Stimulated activated CD8-positive, alpha-beta memory T cell treated with anti-CD3 and anti-CD28 coated beads, Interleukin-7, amount 100 ng/mL, for 24 hours (primary cell): ENCODE data around the gene ALPK3.

Source experiments
- DNase-seq: peaks from one replicate; pipeline ENCODE4 v3.0.0-alpha.2; 2020; ENCODE audit warnings: low read depth

The ALPK3 gene

DNA sequence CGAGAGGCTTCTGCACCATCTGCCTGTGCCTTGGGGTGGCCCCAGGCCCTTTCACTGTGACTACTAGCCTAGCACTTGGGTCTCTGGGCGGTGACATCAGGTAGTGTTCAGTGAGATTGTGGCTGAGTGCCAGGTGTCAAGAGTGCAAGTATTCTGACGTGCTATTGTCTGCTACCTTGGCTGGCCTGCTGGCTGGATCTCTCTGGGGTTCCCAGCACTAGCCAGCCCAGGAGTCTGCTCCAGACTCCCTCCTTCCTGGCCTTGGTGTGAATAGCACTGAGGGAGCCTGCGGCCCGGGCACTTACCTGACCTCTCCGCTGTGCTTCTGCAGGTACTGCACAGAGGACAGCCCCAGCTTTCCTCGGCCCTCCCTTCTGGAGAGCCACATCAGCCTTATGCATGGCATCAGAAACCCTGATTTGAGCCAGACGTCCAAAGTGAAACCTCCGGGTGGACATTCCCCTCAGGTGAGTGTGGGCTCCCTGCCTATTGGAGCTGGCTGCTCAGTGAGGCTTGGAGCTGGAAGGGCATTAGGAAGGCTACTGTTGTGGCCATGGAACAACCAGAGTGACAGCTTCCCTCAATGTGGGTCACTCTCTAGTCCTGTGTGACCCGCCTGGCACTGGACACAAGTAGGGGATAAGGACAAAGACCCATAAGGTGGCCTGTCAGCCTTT, 17.5 kb upstream of the ALPK3 start:
- DNase-seq: no peak

DNA sequence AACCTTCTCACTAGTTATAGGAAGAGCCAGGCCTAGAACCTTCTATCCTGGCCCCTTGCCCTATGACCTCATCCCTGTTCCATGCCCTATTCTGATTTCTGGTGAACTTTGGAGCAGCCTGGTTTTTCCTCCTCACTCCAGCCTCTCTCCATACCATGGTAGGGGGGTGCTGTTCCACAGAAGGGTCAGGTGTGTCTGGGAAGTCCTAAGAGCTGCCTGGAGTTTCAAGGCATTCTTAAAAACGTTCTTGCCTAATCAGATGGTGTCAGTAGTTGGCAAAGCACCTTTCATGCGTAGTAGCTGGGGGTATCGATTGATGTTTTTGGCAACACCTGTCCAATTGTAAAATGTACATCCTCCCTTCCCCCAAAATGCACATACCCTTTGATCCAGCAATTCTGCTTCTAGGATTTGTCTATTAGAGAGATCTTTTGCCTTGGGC, 16.8 kb upstream of the ALPK3 start:
- DNase-seq: no peak

DNA sequence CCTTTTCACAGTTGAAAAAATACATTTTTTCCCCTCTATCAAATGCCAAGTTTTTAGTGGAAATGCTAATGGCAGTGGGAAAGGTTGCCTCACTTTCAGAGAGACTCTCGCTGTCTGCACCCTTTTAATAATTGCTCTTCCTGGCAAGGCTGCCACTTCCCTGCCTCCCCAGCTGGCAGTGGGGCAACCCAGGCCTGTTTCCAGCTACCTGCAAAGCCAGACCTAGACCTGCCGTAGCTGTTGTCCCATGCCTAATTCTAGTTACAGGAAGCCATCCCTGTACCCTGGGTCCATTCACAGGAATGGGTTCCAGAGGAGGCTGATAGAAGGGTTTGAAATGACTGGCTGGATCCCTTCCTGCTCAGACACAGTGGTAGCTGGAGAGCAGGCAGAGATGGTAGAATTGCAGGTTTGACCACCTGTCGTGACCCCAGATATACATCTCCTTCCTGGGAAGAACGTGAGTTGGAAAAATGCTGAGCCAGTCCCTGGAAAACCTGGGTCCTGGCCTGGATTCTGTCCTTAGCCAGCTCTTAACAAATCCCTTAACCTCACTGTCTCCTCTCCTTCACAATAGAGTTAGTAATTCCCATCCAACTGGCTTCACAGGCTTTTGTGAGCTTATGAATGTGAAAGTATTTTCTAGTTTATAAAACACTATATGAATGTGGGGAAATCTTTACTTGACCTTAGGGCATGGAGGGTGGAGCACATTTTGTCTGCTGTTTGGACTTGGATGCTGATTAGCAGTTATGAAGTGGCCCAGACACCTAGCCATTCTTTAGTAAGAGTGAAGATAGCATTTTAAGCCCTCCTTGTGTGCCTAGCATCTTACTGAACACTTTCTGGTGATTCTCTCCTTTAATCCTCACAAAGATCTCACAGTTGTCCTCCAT, 12.9 kb upstream of the ALPK3 start:
- DNase-seq: no peak

DNA sequence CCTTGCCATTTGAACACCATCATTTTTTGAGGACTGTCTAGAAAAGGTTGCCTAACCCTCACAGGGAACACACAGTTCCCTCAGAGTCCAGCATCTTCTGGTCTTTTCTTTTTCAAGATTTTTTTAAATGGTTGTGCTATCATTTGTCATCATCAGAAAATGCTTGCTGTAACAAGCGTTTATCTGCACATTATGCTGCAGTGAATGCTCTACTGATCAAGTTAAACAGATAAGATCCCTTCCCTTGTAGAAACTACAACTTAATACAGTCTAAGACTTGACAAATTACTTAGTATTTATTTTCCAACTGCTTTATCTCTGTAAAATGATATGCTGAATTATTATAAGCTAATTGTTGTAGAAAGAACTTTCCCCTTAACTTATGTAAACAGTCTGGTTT, 11.9 kb upstream of the ALPK3 start:
- DNase-seq: no peak

DNA sequence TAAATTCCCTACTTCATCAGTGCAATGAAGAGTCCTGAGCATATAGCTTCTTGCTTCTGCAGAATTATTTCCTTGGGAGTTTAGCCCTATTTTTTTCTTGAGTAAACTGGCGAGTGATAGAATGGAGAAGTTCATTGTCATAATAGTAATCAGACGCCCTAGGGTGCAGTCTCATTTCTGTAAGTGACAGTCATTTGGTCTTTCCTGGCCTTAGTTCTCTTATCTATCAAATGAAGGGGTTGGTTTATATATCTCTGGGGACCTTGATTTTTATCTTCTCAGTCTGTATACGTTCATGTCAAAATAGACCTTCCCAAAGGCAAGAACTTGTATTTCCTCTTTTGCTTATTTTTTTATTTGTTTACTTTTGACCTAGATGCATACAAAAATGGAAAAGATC, 9.9 kb upstream of the ALPK3 start:
- no peak for DNase-seq

DNA sequence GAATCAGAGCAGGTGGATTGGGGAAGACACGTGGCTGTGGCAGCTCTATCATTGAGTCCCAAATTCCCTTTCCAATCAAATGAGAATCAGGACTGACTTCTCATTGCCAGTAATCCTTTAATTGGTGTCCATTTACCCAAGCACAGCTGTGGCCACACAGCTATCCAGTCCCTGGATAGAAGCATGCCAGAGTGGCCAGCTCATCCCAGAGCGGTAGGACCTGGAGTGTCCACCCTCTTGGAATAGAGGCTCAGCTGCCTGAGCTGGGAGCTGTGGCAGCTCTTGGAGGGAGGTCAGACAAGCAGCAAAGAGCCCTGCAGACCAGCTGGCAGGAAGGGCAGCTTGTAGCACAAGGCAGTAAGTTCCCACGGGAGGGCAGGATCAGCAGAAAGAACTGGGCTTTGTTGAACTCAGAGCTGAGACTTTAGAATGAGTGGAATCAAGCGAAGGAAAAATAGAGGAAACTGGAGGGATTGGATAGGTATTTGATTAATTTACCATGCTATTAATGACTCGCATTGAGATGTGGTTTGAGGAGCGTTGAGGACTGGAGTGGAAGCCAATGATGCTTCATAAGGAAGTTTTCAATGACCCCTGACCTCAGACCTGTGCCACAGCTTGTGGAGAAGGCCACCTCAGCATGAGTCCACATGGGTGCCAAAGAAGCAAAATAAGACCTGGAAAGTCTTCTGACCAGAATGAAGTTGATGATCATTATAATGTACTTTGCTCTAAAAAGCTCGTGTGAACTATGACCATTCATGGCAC, 6.9 kb upstream of the ALPK3 start:
- DNase-seq: no peak

DNA sequence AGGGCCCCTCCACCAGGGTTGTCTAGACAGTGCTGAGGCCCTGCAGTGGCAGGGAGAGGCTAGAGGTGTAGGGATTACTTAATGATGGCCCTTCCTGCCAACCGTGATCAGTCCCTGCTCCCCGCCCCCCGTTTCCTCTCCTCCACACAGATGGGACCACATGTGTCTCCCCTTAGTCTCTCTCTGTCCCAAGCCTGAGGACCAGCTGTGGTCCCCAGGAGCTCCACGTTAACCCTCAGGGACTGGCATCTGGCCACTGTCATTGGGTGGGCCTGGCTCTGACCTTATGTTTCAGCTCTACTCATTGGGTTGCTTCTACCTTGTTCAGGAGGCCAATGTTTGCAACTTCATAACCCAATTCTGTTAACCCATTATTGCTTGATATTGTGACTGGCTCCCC, 6.0 kb upstream of the ALPK3 start:
- no peak for DNase-seq

DNA sequence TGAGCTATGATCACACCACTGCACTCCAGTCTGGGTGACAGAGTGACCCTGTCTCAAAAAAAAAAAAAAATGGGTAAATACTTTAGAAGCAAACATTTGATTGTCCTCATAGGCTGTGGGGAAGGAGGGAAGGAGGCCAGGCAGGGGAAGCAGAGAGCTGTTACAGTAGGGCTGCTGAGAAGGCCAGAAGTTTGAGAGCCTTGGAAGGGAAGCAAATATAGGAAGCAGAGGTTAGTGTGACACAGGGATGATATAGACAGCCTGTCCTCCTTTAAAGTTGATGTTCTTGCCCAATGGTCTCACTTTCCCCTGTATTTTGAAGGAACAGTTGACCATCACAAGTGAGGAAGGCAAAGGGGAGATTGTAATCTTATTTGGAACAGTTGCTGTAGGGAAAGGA, 5.3 kb upstream of the ALPK3 start:
- DNase-seq: no peak

DNA sequence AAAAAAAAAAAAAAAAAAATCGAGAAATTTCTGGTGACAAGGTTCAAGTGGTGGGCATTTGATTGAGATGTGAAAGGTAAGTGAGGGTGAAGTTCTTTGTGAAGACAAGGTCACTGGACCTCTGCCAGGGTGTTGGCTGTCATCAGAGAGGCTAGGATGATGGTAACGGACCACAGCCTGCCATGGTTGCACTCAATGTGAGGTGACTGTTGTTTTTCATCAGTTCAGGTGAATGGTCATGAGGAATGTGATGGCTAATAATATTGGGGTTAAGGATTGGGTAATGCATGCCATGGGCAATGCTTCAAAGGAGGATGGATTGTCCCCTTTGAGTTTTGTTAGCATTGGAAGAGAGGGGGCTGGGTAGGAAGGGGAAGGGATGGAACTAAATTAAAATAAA, 4.3 kb upstream of the ALPK3 start:
- no peak for DNase-seq

DNA sequence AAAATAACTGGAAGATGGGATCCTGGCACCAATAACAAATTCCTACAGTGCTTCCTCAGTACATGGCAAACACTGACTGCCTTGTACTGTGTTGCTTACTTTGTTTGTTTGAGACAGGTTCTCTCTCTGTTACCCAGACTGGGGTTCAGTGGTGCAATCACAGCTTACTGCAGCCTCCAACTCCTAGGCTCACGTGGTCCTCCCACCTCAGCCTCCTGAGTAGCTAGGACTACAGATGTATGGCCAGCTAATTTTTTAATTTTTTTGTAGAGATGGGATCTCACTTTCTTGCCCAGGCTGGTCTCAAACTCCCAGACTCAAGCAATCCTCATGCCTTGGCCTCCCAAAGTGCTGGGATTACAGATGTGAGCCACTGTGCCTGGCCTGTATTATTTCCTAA, 3.7 kb upstream of the ALPK3 start:
- no peak for DNase-seq

DNA sequence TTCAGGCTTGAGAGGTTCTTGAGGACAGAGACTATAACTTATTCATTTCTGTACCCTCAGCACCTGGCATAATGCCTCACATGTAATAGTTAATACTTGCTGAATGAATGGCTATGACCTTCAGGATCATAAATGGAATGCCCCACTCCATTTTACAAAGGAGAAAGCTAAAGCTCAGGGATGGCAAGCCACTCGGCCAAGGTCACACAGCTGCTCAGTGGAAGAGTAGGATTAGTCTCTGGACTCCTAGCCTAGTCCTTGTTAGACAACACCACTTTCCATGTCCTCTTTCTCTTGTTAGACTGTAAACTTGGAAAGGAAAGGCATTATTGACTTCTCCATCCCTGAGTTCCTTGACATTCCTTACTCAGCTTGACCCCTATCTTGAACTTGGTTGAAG, 3.2 kb upstream of the ALPK3 start:
- no peak for DNase-seq

DNA sequence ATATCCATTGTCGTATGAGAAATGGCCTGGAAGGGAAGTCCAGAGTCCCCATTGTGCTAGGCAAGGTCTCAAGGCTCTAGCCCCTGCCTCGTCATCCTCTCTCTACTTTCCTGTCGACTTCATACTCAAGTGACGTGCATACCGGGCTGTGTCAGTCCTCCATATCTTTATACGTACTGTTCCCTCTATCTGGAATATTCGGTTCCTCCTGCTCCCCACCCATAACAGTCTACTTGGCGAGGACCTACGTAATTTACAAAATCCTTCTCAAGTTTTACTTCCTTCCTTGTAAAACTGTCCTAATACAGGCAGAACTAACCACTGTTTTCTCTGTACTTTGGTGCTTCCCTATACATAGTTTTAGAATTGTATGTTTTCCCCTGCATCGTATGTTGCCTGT, 2.2 kb upstream of the ALPK3 start:
- DNase-seq: no peak

DNA sequence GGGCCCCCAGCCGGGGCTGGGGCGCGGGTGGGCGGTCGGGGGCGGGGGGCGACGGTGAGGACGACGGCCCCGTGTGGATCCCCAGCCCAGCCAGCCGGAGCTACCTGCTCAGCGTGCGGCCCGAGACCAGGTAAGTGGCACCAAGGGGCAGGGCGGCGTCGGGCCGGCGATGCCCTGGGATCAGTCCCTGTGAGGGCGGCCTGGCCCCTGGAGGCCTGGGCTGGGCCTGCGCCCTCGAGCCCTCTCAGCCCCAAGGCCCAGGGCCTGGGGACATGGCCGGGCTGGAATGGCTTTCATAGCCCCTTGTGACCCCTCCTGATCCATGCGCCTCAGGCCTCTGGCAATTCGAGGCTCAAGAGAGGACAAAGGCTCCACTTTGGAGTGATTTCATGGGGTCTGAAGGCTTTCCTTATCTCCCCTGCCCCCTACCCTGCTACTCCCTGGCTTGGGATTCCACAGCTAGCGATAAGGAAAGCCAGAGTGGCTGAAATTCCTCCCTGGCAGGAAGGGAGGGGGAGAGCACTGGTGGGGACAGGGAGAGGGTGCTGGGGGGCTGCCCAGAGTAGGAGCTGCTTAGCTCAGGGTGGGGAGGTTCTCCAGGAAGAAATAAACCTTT, 418 bp downstream of the ALPK3 start:
- no peak for DNase-seq

DNA sequence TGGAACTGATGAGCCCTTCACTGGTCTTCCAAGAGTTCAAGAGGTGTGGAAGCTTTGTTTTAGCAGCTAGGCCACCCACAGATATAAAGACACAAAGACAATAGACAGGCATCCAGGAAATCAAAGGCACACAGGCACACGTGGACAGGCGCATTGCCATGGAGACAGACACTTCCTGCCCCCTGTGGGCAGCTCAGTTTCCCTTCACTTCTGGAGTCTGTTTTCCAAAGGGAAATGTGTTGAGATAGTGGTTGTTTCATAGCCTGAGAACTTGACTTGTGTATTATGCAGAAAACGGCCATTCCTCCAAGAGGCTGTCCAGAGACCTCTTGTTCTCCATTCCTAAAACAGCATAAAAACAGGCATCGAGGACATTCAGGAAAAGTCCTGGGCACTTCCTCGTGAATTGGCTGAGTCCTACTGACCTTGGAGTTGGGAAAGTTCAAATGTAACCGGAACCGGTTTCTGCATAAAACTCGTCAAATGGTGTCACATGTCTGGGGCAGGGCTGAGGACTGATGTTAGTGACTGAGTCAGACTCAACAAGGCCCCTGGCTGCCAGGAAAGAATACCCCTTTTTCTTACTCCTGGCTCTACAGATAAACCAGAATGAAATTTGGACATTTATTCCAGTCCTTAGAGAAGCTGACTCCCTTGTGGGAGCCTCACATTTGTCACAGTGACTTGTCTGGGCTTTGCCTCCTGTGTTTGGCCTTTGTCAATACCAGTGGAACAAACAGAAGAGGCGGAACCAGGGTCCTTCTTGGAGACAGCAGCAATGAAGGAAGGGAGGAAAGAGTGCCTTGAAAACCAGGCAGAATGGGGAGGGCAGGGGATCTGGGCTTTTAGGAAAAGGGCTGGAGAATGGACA, 1.3 kb downstream of the ALPK3 start:
- no peak for DNase-seq

DNA sequence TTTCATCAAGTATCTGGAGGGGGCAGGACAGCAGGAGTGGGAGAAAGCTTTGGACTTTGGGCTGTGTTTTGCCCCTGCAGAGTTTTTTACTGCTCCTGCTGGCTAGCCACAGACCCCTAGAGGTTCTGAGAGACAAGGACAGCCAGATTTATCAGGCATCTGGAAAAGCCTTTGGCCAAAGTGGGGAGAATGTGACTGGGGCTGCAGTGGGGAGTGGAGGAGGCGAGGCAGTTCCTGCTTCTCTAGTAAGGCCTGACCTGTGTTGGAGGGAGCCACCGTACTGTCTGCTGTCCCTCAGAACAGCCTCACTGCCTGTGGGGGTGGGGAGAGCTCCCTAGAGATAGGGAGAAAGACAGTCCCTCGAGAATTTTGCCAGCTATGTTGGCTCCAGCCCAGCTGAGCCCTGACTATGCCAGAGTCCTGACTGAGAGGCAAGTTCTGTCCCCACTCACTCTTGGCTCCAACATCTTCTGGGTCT, 2.2 kb downstream of the ALPK3 start:
- no peak for DNase-seq

DNA sequence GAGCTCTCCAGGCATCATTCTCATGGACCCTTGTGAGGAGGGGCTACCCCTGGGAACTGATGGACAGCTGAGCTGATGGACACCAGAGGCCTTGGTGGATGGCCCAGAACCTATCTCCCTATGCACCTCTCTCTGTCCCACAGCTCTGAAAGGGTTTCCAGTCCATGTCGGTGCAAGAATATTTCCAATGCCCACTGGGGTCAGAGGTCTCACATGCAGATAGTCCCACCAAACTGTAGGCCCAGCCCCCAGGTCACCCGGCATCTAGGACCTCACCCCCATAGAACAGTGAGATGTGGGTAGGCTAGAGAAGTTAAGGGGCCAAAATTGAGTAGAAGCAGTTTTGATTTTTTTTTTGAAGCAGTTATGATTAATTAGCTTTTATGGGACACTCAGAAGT, 2.6 kb downstream of the ALPK3 start:
- no peak for DNase-seq

DNA sequence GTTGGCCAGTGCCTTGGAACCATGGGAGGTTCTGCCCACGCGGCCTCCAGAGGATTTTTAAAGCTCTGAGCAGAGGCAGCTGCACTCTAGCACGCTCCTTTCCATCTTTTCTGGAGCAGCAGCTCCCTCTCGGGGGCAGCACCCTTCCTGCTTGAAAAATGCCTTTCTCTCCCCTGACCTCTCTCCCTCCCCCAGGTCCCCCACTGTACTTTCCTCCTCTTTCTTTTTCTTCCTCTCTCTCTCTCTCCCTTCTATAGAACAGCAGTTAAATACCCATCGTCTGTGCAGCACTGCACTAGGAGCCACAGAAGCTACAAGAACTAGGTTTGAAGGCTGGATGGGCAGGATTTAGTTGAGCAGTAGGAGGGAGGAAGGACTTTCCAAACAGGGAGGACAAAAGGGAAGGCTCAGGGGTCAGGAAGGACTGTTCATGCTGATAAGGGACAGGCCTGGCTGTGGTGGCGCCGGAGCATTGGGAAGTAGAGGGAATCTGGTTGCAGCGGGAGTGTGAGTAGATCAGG, 4.4 kb downstream of the ALPK3 start:
- no peak for DNase-seq

DNA sequence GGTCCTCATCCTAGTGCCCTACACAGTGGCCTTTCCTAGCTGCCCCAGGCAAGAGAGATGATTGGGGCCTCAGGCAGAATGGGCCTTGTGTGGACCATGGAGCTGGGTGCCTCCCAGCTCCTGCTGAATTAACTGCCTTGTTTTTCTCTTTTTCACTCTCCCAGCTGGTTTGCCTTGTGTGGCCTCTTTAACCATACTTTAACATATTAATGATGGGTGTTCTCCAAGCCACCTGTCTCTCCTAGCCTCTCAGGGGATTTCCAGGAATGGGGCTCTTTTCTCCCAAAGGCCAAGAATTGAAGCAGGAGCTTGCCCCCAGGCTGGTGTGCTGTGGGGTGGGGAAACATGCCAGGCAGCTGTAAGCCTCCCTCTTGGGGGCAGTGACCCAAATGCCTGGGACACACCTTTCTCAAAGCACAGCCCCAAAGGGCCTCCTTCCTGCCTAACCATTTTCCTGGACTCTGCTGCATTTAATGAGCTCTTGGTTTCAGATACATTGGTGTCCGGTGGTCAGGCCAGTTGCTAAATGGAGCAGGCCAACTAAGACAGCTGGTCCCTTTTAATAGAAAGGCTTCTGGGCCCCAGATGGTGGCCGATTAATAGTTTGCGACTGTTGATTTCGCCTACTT, 5.6 kb downstream of the ALPK3 start:
- no peak for DNase-seq

DNA sequence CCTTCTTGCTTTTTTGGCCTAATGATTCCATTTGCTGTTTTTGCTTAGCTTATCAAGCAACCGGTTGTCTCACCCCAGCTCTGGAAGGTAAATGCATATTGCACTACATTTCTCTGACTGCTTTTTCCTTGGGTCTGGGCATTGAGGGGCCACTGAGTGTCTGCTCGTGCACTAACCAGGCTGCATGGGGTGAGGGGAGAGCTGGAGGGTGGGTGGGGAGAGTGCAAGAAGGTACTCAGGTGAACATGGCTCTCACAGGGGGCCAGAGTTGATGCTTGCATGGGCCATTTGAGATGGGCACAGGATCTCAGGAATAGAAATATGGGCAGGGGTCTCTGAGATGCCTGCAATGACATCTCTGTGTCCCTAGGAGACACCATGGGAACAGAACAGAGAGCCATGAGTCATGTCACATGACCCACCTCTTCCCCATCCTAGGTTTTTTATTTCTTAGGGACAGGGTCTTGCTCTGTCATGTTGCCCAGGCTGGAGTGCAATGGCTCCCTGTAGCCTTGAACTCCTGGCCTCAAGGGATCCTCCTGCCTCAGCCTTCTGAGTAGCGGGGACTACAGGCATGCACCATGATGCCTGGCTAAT, 6.2 kb downstream of the ALPK3 start:
- no peak for DNase-seq
